ENCODE measurements around the gene KLRF2.
"Not testable (repeated sequence)": the region's sequence is repeated elsewhere in the genome, so short reads cannot be mapped to it uniquely, and the experiment has no call there.

KLRF2 gene, protein sequence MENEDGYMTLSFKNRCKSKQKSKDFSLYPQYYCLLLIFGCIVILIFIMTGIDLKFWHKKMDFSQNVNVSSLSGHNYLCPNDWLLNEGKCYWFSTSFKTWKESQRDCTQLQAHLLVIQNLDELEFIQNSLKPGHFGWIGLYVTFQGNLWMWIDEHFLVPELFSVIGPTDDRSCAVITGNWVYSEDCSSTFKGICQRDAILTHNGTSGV

DNA sequence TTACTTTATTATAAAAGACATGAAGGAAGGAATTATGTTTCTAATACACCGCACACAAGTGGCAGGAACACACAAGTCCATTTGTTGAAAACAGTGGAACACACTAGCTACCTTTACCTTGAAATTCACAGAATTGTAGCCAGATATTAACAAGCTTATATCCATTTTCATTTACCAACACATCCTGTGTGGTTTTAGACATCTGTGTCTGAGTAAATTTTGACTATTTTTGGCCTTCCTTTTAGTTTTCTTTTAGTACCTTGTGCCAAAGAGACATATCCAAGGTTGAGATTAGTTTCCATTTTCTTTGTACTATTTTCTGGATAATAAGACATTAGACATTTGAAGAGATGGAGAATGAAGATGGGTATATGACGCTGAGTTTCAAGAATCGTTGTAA is at the start of gene KLRF2:
TSS of gene KLRF2 (plus strand) at position 244 of the 400 bp plus-strand sequence. CDS start at position 351, 107 bp downstream.
- DNase-seq = no peak

DNA sequence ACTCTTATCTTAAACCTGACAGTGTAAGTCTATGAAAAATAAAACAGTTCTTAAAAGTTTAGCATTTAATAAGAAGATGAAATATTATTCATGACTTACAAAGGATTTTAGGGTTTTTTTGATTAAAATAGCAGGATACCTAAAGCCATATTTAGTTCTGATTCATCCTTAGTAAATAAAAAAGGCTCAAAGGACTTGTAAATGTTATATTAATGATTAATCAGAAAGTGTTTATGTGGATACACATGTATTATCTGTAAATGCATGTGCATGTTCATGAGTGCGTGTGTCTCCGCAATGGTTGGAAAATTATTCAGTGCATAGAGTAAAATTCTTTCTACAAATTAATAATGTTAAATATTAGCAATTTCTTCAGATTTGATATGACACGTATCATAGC is 49.6 kb upstream of the KLRF2 start:
- DNase-seq = no peak

DNA sequence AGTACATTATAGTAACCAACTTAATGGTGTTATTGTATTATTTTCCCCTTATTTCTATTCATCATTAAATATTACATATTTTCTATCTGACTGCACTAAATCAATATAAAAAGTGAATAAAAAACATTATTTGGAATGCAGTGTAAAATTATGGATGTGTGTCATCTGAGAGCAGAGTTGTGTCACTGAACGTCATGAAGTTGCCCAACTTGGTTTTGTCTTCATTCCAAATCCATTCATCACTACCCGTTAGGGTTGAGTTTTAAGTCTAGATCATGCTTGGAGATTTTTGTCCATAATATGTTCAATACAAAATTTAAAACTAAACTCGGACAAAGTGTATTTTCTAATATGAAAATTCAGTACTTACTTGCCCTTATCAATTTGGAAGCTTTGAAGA is 37.9 kb upstream of the KLRF2 start:
- DNase-seq = no peak

DNA sequence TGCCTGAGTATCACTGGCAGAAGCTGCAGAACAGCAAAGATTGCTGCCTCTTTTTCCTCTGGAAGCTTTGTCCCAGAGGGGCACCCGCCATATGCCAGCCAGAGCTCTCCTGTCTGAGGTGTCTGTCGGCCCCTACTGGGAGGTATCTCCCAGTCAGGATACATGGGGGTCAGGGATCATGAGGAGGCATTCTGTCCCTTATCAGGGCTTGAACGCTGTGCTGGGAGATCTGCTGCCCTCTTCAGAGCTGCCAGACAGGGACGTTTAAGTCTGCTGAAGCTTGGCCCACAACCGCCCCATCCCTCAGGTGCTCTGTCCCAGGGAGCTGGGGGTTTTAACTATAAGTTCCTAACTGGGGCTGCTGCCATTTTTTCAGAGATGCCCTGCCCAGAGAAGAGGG is 32.4 kb upstream of the KLRF2 start:
- DNase-seq = no peak

DNA sequence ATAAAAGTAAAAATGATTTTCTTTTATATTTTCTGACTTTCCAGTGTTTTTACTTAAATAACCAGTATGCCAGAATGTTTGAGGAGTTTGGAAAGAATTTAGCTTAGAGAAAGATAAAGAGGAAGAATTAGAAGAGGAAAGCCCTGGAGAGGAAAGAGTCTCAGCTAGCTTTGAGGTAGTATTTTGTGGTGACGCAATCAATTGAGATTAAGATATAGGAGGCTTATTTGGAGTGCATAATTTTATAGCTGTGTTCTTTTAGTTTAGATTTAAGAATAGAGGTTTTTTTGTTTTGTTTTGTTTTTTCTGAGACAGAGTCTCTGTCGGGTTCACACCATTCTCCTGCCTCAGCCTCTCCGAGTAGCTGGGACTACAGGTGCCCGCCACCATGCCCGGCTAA is 30.2 kb upstream of the KLRF2 start:
- no peak for DNase-seq

DNA sequence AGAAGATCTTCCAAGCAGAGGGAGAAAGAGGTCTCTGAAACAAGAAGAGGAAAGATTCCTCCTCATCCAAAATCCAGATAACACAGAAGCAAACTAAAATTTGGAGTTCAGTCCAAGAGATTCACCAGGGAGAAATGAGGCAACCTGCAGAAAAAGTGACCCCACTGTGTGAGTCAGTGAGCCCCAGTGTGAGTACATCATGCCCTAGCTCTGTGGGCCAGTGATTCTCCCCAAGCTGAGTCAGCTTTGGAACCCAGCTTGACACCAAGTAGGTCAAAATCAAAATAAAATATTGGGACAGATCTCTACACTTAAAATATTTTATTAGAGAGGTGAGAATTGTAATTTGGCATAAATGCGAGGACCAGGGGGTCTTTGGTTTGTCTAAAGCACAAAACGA is 29.4 kb upstream of the KLRF2 start:
- no peak for DNase-seq

DNA sequence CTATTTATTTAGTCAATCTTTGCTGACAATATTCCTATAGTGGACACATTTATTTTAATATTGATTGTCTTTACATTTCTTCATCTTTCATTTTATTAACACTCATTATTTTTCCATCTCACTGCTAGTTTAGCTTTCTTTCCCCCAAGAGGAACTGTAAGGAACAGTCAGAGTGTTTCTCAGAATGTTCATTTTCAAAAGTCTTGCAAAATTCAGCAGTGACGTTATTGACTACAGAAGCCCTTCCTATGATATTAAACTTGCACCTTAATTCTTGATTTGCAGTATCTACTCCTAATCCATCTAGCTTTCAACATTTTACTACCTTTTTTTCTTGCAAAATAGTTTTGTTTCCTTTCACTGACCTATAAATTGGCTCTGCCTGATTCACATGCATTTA is 25.1 kb upstream of the KLRF2 start:
- no peak for DNase-seq

DNA sequence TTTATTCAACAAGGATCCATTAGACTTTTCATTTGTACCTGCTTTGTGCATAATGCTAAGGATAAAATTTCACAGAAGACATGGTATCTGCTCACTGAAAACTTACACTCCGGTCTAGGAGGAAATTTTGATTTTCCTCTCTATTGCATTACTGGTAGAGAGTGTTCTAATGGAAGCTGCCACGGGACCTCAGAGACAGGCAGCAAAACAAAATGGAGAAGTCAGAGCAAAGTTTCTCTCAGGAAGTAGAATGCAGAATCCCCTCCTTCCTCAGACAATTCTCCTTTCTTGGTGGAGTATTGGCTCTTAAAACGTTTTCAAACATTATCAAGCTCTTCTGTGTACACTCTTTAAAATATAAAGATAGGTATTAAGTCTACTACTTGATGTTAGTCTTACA is 24.4 kb upstream of the KLRF2 start:
- DNase-seq = no peak

DNA sequence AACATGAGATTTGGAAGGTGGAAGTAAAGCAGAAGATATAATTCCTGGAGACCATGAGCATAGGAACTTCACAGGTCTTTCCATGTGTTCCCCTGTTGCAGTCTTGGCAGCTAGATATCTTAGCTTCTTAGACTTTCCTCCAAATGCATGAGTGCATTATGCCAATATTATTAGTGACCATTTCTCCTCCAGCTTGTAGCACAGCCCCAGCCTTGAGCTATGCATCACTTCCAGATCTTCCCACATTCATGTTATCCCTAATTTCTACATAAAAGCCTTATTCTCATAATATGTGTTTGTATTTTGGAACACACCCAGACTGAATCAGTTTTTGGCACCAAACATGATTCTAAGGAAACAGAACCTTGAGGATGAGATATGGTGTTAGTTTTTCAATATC is 23.2 kb upstream of the KLRF2 start:
- DNase-seq = no peak

DNA sequence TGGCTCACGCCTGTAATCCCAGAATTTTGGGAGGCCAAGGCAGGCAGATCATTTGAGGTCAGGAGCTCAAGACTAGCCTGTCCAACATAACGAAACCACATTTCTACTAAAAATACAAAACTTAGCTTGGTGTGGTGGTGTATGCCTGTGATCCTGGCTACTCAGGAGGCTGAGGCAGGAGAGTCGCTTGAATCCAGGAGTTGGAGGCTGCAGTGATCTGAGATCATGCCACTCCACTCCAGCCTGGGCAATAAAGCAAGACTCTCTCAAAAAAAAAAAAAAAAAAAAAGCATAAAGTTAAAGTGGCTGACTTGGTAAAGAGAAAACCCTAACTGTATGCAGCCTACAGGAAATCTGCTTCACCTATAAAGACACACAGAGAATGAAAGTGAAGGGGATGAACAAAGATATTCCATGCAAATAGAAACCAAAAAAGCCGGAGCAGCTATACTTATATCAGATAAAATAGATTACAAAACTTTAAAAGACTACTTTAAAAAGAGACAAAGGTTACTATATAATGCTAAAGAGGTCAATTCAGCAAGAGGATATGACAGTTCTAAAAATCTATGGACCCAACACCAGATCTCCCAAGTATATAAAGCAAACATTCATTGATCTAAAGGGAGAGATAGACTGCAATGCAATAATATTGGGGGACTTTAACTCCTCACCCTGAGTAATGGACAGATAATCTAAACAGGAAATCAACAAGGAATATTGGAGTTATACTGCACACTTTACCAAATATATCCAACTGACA is 16.2 kb upstream of the KLRF2 start:
- DNase-seq = no peak

DNA sequence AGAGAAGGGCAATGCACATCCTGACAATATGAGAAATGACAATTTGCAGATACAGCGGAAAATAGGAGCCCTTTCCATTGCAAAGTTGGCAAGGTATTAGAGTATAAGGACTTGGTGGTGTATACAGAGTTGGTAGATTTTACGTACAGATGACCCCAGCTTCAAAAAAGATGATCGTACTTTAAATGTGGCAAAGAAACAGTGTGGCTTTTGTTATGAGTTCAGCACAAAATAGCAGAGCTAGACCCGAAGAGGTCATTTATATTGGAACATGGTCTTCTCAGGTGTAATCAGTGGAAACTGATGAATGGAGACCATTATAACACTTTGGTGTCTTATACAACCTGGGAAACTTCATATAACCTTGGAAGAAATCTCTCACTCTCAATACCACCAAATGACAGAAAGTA is 14.4 kb upstream of the KLRF2 start:
- no peak for DNase-seq

DNA sequence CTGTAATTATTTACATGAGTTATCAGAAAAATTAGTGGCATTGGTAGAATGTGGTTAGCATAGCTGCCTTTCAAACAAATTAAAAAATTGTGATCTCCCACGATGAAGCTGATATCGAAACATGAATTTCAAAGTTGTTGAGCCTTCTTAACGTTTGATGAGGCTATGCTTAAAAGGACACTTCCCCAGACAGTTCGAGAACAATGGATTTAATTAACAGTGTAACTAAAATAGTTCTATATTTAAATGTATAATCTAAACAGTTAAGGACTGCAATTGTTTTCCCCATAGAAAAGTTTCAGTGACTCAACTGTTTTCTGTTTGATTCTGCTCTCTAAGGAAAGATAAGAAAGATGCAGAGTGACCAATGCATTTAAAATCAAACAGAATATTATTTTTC is 13.8 kb upstream of the KLRF2 start:
- DNase-seq = no peak

DNA sequence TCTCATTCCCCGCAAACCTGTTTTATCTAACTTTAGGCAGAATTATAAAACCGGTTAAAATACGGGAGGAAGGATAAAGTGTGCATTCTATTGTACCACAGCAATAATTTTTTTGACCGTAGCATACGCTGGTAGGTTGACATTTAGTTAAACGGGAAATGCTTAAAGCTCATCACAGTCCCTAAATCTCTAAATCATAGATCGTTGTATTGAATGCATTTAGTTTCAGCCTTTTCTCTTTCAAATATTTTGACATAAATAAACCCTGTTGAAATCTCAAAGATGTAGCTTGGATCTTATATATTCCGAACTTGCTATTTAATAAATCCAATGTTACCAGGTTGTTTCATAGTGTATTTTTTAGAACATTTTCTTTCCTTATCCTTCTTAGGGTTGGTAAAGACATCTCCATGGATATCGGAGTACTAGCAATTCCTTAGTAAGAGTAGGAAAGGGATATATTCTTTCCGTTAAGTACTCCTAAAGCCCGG is 12.9 kb upstream of the KLRF2 start:
- DNase-seq = no peak

DNA sequence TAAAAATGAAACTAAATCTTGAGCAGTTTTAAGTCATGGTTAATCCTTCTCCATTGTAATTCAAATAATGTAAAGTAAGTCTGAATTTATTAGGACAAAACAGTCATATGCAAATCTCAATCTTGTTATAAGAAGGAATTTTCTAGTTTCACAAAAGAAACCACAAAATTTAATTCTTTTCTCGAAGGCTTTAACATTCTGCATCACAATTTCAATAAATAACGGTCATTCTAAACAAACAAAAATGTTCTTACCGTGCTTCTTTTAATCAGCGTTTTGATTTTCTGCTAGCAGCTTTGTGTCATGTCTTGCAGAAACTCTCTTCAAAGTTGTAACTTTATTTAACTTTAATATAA is 12.4 kb upstream of the KLRF2 start:
- DNase-seq = no peak

DNA sequence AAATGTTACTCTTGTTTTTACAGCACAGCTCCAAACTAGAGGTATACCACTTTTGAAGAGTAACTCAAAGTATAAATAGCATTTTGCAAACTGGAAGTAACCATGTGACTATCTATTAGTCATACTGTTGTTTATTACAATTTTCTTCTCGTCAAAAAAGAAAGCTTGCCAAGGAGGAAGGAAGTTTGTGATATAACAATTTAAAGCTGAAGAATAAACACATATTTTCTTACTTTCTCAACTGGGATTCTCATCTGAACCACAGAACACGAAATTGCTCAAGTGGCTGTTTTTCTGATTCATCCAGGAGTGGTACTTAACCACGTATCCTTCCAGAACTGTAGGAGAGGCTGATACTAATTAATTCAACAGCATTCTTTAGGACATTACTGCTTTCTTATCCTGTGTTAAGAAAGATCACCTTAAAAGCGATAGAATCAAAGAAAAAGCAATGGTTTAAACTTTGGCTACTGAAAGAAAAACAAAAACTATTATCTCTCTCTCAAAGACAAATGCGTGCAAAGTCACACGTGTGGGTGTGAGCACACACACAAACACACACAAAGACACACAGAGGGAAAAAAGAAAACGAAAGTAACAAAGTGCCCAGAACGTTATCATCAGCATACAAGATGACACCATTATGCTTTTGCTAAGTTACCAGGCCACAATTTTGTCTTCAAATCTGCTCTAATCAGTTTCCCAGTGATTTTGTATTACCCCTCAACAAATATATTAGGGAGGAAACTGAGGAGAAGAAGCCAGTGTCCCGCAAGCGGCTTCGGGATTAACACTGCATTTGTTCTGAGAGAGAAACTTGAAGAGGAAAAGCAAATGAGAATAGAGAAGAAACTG is 11.8 kb upstream of the KLRF2 start, which contains the start of gene CLEC2B:
TSS of gene CLEC2B (minus strand) at position 48 of the 855 bp plus-strand sequence.
- DNase-seq = no peak

DNA sequence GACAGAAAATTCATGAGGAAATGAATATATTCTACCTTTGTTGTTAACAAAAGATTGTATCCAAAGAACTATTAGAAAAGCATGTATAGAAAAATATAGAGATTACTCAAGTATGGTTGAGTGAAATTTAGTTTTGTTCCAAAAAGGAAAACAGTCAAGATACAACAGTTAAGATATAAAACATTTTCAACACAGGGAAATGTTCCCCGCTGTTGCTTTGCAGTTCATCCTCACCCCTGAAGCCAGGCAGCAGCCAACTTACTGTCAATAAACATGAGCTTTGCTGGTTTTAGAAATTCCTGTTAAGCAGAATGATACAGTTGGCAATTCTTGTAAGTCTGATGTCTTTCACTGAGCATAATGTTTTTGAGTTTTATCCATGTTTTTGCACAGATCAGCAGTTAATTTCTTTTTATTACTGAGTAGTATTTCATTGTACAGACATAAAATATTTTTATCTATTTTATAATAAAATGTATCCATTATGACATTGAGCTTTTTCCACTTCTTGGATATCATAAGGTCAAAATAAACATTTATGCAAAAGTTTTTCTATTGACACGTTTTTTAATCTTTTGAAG is 10.9 kb upstream of the KLRF2 start:
- DNase-seq = no peak

DNA sequence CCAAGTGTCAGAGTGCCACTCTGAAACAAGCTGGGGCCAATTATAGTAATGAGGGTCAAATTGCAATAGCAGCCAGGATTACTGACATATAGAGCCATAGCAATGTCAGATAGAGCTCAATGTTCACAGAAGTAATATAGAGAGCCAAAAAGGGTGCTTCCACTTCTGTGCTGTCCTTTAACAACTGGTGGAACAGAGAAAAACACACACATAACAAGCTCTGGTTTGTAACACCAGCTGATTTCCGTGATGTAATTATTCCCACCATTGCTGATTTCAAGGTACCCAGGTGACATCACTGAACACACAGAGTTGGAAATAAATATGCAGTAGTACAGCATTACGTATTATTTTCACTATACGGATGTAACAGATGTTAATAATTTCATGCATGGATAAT is 9.1 kb upstream of the KLRF2 start:
- DNase-seq = peak; percentile 4

DNA sequence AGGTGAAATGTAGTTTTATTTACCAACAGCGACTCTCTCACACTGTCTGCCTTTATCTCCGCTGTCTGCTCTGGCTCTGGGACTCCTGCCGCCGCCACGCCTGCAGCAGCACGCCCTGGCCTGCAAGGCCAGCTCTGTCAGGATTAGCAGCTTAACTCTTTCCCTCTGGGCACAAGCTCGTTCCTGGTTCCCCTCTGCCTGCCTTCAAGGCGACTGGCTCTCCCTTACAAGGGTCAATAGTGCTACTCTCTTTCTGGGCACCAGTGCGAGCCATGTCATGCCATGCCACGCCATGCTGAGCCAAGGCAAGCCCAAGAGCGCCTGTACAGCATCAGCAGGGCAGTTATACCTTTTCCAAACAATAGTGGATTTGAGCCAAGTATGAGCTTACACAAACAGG is 8.5 kb upstream of the KLRF2 start:
- DNase-seq = peak; percentile 38

DNA sequence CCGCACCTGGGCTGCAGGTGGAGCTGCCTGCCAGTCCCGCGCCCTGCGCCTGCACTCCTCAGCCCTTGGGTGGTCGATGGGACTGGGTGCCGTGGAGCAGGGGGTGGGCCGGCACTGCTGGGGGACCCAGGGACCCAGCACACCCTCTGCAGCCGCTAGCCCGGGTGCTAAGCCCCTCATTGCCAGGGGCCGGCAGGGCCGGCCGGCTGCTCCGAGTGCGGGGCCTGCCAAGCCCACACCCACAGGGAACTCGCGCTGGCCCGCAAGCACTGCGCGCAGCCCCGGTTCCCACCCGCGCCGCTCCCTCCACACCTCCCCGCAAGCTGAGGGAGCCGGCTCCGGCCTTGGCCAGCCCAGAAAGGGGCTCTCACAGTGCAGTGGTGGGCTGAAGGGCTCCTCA is 5.2 kb upstream of the KLRF2 start:
- not testable (repeated sequence) for DNase-seq

DNA sequence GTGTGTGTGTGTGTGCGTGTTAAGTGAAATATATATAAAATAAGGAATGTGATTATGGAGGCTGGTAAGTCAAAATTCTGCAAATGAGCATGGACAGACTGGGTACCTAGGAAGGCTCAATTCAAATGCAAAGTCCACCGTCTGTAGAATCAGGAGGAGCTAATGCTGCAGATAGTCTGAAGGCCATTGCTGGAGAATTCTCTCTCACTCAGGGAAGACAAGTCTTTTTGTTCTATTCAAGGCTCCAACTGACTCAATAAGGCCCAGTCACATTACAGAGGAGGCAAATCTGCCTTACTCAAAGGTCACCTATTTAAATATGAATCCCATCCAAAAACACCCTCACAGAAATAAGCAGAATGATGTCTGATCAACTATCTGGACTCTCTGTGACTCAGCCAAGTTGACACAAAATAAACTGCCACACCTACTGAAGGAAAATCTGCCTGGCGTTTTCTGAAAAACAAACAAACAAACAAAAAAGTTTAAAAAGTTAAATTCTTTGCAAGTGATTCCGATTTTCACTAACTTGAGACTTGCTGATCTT is 684 bp upstream of the KLRF2 start:
- DNase-seq = no peak

DNA sequence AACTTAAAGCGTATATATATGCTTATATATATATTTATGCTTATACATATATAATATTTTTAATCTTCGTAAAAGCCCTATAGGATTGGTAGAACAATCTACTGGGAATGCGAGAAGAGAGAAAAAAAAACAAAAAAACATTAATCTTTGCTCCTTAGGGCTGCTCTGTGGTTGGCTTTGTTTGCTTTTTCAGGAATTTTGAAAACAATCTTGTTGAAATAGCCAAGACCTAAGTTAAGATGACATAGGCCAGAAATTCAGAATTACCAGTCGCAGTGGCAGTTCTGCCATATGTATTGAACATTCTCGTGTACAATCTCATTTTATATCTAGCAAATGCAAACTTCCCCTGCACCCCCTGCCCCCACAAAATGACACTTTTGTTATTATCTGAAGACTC is 699 bp downstream of the KLRF2 start:
- DNase-seq = no peak

DNA sequence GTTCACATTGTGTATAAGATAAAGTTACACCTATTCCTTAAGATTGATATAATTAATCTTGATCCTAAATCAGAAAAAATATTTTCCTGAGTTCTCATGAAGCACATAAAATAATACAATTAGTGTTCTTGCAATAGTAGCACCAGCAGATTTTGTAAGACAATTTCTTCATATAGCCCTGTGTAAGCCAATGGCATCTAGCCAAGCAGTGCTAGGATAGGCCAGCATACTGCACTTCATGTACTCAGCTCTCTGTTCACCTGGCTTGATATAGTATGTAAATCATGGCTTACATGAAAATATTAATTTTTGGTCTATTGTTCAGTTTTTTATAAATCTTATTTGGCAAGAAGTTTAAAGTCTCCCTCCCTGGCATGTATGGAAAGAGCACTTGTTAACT is 1.9 kb downstream of the KLRF2 start:
- peak; percentile 45 for DNase-seq

DNA sequence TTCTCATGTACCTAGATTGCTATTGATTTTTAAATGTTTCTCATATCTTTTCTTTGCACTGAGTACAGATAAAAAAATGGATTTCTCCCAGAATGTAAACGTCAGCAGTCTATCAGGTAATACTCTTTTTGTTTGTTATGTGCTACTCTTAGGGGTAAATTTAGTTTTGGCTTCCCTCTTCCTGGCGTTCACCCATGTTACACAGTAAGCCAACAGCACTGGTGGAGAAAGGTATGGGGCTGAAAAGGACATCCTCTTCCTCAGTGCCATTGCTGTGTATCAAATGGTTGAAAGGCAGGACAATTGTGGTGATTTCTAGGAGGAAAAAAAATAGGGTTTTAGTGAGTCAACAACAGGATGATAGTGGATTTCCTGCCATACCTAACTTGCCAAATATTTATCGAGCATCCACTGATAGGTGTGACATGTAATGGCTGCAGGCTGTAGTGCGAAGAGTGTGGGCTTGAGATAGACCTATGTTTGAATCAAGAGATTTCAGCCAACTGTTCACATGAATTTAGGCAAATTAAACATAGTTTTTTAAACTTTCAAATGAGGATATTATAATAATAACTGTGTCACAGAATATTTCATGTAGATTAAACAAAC is 7.5 kb downstream of the KLRF2 start:
- DNase-seq = no peak
